Myocyte (in vitro differentiated cells): ENCODE measurements around the gene LUC7L3. TPM values are rescaled to one million over a fixed set of nuclear protein-coding genes. Genes with fewer than 3 reads are reported as not detected.
A peak's percentile ranks its signal among the peaks of the same experiment; 100 is the strongest.
"Not testable (repeated sequence)": the region's sequence is repeated elsewhere in the genome, so short reads cannot be mapped to it uniquely, and the experiment has no call there.

Experiments used
- DNase-seq: peaks from one replicate; pipeline ENCODE4 v3.0.0-alpha.2; 2012; ENCODE audit warnings: low read depth
- total RNA-seq: library from RNA; depleted of rRNA; stranded (reverse); fragments of >200 nt; gene quantifications from 2 replicates; pipeline ENCODE4 v1.2.3, GENCODE V29; 2014

LUC7L3 gene
- total RNA-seq, 1 donor from 2014 or later: 70.5 TPM

DNA sequence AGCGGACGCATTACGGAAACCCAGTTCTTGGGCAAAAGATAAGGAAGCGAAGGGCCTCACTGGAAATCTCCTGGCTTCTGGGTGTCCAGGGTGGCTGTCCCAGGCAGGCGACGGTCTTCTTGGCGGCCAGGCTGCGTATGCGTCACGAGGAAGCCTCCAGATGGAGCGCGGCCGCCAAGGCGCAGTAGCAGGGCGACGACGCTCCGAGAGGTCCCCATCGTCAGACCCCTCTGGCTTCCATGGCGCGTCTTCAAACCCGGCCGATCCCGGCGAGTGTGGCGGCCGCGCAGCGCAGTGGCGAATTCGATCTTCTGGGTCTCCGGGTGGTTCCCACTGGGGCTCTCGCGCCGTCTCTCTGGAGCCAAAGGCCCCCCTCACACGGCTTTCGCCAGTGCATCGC, 61.8 kb downstream of the LUC7L3 start:
- DNase-seq: no peak

DNA sequence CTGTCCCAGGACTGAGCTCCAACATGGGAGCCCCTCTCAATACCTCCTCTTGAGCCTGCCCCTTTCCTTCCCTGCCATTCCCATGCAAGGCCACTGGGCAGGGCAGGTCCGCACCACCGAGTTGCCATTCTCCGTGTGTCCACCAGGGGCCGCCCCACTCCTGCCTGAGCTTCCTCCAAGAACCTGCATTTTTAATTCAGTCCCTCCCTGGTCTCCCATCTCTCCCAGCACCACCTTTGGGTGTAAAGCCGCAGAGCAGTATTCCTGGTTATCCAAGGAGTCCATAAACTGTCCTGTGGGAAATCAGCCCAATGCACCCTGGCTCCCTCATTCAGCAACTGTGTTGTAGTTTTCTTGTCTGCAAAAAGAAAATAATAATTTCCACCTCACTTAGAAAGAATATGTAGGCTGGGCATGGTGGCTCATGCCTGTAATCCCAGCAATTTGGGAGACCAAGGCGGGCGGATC, 63.8 kb downstream of the LUC7L3 start:
- DNase-seq: peak; percentile 86

DNA sequence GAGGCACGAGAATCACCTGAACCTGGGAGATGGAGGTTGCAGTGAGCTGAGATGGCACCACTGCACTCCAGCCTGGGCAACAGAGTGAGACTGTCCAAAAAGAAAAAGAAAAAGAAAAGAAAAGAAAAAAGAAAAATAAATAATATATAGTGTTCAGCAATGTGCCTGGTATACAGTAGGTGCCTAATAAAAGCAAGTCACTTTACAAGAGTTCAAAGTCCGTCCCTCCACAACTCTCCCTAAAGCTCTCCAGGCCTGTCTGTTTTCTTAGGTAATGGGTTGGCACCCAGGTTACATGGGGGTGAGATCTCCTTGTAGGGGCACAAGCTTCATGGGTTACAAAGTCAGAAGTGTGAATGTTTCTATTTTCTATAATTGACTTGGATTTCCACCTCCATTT, 64.5 kb downstream of the LUC7L3 start:
- DNase-seq: no peak

DNA sequence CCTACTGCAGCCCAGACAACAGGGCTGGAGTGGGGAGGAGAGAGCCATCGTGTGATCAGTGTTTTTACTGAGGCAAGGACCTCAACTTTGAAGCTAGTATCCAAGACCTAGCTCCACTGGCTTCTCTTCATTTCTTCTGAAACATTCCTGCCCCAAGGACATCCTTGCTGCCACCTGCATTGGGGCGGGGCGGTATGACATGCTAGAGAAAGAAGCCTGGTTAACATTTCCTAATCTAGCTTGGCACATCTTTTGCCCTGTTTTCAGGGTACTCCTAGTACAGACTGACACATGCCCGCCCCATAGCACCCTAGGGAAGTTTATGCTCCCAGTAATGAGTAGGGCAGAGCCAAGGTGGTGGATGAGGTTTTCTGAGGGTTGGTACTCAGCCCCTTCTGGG, 65.7 kb downstream of the LUC7L3 start:
- no peak for DNase-seq

DNA sequence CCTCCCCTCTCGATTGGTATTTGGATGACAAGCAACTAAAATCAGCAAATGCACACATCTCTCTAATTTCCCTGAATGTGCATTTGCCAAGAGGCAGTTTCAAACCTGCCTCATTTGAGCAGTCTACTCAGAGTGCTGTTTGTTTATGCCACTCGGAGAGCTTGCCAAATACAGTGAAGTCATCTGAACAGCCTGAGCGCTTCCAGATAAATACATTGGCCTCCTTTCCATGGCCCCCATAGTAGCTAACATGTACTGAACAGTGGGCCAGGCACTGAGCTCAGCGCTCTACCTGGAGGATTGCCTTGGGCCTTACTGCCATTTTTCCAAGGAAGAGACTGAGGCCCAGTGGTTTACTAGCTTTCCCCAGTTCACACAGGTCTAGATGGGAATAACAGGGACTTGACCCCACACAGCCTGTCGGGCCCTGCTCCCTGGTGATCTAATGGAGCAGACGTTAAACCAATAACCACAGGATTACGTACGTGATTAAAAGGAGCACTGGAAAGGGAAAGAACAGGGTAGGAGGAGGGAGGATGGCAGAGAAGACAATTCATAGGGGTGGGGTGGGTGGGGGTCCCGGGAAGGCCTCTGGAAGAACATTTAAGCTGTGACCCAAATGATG, 66.7 kb downstream of the LUC7L3 start:
- no peak for DNase-seq

DNA sequence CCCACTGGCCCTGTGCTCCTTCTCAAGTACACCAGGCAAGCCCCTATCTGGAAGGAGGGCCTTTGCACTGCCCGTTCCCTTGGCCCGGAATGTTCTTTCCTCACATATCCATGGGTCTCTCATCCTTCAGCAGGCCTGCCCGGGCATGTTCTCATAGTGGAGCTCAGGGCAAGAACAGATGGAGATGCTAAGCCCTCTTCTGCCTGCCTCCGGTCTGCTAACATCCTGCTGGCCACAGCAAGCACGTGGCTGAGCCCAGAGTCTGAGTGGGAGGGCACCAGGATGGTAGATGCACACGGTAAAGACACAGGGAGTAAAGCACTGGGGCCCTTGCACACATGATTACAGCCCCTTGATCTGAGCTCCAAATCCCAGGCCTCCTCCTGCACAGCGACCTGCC, 67.7 kb downstream of the LUC7L3 start:
- peak; percentile 19 for DNase-seq

DNA sequence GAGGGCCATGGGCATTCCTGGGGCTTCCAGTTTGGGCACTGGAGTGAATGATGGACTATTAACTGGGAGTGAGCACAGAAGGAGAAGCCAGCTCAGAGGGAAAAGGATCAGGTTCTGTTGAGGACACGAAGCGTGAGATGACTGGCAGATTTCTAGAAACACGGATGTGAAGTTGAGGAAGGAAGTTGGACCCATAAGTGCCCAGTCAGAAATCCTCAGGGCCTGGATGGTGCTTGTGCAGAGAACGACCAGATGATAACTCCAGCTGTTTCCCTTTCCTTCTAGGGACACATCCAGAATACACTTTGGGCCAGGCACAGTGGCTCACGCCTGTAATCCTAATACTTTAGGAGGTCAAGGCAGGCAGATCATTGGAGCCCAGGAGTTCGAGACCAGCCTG, 71.2 kb downstream of the LUC7L3 start:
- no peak for DNase-seq

DNA sequence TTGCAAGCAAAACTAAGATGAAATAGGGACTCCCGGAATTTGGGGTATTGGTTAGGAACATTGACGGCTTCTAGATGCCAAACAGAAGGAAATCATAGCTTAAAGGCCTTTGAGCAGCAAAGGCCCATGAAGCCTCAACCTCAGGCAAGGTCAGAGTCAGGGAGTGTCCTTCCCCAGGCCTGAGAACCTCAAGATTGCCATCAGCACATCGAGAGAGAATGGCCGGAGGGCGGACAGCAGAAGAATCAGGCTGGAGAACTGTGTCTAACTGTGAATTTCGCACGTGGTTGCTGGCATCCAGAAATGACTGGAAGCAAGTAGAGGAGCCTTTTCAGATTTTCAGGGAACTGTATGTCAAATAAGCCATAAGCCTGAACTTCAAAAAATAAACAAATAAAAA, 72.7 kb downstream of the LUC7L3 start:
- no peak for DNase-seq

DNA sequence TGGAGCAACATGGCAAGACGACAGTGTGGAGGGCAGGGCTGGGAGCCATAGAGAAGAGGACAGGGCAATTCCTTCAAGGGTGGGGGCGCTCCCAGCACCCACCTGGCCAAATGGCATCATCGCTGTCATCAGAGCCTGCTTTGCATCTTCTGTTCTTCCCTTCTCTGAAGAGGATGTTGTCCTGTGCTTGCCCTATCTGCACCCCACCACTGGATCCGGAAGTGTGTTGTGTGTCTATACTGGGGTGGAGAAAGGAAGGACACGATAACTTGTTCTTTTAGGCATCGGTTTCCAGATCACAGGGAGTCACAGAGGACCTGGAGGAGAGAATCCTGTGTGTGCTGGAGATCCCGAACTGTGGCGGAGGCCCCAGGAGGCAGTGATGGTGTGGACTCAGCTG, 73.6 kb downstream of the LUC7L3 start:
- DNase-seq: no peak

DNA sequence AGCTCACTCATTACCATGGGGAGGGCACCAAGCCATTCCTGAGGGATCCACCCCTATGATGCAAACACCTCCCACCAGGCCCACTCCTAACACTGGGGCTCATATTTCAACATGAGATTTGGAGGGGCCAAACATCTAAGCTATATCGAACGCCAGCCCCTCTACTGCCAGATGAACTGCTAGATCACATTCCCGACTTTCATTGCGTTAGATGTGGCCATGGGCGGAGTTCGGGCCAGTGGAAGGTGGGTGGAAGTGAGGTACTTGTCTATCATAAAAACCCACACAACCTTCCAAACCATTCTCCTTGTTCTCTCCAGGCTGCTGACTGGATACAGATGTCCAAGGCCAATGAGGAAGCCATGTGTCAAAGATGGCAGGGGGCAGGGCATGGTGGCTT, 75.0 kb downstream of the LUC7L3 start:
- no peak for DNase-seq

DNA sequence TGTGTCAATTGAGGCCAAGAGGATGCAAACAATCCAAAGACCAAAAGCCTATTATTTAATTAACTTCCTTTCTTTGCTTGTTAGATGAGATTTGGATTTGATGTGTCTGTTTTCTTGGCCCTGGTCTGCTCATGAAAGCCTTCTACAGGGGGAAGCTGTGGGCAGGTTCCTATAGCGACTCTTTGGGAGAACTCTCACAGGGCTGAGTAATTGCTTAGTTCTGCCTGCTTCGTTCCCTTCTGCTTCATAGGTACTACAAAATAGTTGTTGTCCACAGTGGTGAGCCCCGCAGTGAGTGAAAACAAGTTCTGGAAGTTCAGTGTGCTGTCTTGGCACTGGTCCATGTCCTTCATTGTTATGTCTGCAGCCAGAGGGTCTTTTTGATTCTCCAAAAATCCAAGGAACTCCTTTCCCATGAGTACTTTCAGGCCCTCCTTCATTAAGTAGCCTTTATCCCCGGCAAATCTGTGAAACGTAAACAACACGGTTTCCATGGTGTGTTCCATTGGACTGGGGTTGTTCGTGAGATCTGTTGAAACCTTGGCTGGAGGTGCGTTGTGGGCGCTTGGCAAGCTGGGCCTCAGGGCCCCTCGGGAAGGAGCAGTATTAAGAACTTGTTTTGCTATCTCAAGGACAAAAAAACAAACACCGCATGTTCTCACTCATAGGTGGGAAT, 77.9 kb downstream of the LUC7L3 start:
- DNase-seq: no peak

DNA sequence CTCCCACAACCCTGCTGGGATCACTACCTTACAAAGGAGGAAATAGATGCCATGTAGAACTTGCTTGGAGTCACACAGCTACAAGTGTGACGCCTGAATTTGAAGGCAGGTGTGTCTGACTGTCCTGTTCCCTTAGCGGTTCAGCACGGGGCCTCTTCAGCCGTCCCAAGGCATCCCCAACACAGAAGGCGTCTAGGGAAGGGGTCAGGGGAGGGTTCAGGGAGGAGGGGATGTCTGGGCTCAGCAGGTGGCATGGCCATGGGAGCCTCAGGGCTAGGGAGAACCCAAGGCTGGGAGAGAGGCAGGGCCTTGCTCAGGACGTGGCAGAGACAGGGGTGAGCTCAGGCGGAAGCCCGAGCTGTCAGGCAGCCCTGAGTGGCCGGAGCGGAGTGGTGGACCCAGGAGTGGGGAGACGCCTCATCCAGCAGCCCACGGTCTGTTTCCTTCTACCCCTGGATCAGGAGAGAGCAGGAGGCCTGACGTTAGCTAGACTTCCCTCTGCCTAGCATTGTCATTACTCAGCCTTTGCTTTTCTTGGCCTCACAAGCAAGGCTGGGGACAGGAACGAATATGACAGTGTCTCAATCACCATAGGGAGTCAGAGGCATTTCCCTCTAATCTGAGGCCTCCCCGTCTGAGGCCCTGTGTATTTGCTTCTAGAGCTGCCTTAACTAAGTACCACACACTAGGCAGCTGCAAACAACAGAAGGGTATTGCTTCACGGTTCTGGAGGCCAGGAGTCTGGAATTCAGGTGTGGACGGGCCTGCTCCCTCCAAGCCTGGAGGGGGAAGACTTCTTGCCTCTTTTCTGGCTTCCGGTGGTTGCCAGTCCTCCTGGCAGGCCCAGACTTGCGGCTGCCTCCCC, 79.3 kb downstream of the LUC7L3 start:
- no peak for DNase-seq

DNA sequence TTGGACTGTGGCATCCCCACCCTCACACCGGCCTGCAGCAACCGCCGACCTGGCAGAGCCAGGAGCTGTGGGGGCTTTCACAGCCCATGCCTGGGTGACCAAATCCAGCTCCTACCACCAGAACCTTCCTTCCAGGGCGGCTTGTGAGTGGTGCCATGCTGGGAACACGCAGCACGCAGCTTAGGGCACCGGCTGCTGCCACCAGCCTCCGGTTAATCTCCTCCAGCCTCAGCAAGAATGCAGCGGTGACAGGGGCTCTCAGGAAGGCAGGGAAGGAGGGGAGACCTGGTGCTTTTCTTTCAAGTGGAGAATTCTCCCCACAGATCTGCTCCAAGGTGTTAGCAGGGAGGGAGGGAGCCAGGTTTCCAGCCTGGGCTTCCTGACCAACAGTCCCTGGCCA, 80.2 kb downstream of the LUC7L3 start:
- DNase-seq: no peak

DNA sequence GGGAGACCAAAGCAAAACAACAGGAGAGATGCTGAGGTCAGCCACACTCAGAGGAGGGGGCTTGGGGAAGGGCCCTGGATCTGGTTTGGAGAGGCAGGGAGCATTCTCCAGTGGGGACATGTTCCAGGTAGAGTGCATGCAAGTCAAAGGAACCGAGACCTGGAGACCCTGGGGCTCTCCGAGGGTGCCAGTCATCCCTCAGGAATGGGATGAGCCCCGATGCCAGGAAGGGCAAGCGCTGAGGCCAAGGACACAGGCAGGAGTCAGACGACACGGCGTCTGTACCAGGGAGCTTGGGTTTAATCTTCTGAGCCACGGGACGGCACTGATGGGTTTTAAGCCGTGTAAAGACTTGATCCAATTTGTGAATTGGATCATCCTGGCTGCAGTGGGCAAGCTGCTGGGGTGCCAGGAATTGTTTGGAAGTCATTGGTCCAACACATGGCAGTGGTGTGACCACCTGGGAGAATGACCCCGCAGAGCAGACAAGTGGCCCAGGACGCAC, 80.8 kb downstream of the LUC7L3 start:
- no peak for DNase-seq

DNA sequence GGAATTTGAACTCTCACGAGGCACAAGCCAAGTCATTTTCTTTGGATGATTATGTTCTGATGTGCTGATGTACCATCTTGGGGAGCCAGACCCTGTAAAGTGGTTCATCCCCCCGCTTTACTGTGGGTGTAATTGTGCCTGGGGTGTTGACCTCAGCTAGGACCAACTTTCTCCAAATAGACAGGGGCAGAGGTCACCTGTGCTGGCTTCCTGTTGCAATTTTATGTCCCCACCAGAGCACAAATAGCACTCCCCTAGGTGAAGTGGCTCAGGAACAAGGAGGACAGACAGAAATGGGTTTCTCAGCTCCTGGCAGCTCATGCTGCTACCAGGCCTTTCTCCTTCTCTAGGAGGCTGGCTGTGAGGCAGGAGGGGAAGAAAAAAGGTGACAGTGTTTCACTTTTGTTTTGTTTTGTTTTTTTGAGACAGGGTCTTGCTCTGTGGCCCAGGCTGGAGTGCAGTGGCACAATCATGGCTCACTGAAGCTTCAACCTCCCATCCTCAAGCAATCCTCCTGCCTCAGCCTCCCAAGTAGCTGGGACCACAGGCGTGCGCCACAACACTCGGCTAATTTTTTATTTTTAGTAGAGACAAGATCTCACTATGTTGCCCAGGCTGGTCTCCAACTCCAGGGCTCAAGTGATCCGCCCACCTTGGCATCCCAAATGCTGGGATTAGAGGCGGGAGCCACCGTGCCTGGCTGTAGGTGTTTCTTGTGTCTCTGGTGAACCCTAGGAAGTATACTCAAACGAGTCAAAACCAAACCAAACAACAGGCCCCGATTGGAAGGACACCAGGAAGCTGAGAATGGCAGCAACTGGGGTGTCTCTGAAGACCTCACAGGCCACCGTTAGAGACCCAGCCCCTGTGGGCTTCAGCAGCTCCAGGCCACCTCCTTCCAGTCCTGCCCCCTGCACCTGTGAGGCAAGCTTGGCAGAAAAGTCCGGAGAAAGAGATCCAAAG, 83.5 kb downstream of the LUC7L3 start:
- DNase-seq: no peak

DNA sequence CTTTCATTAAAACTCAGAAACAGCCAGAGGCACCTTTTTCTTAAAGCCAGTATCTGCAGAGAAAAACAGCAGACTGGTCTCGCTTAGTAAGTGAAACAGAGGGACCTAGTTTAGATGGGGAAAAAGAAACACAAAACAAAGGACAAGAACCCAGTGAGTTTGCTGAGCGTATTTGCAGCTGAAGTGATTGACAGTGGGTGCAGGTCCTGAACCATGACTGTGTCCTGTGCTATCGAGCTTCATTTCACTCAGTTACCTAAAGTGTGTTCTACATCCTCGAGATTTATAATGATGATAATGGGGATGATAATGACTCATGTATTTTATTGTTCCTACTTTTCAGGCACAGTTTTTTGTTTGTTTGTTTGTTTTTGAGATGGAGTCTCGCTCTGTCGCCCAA, 84.3 kb downstream of the LUC7L3 start:
- DNase-seq: no peak

DNA sequence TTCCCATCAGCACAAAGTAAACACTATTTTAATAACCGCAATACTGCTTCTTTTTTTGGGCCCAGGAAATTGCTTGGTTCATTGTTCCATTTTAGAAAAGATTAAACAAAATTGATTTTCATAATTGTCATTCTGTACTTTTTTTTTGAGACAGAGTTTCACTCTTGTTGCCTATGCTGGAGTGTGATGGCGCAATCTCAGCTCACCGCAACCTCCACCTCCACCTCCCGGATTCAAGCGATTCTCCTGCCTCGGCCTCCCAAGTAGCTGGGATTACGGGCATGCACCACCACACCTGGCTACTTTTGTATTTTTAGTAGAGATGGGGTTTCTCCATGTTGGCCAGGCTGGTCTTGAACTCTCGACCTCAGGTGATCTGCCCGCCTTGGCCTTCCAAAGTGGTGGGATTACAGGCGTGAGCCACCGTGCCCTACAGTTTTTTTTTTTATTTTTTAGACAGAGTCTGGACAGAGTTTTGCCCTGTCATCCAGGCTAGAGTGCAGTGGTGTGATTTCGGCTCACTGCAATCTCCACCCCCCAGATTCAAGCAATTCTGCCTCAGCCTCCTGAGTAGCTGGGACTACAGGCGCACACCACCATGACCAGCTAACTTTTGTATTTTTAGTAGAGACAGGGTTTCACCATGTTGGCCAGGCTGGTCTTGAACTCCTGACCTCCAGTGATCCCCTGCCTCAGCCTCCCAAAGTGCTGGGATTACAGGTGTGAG, 85.5 kb downstream of the LUC7L3 start:
- not testable (repeated sequence) for DNase-seq

DNA sequence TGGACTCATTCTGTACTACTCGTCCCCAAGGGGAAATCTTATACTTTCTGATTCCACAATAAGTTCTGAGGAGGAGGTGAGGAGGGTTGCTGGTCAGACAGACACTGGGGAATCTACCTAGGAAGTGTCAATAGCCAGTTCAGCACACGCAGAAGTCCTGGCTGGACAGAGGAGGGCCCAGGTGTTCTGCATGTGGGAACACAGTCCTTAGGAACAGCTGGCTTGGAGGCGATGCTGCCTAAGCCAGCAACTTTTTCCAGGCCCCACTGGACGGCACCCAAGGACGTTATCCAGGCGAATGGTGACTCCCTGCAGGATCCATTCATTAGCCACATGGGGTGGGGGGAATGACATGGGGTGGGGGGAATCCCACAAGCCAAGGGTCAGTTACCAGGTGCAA, 86.1 kb downstream of the LUC7L3 start:
- no peak for DNase-seq
